ENCODE data around the gene MLXIP. TPM values are rescaled to one million over a fixed set of nuclear protein-coding genes. Genes with fewer than 3 reads are reported as not detected.

MLXIP gene
- total RNA-seq, 4 donors from 2014 or later, result 9.6 to 20.0 (median 11.4) TPM

DNA sequence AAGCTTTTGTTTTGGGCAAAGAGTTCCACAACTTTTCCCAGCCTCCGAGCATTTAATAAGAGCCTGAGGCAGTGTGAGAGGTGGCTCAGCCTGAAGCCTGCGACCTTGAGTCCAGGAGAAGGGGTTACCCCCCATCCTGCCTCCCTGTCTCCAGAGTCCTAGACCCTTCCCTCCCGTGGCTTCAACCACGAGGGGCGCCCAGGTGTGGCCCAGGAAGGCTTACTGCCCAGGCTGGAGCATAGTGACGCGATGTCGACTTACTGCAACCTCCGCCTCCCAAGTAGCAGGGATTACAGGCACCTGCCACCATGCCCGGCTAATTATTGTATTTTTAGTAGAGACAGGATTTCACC is 105.0 kb downstream of the MLXIP start:
- WGBS, 2 donors, result 71 to 77% methylated on average over 5 to 10 of the region's 10 CpGs
- H3K27me3 ChIP-seq, result peaks cover 0 to 19% (median 0%) of the 10 kb centered on the region in 4 donors
- no peak for DNase-seq
- H3K4me1 ChIP-seq, result peaks cover 0 to 12% (median 0%) of the 10 kb centered on the region in 3 donors
- TF ChIP-seq POLR2A (IDR thresholded peaks at IDR 0.05), result no peak
- TF ChIP-seq, protein P1, sequence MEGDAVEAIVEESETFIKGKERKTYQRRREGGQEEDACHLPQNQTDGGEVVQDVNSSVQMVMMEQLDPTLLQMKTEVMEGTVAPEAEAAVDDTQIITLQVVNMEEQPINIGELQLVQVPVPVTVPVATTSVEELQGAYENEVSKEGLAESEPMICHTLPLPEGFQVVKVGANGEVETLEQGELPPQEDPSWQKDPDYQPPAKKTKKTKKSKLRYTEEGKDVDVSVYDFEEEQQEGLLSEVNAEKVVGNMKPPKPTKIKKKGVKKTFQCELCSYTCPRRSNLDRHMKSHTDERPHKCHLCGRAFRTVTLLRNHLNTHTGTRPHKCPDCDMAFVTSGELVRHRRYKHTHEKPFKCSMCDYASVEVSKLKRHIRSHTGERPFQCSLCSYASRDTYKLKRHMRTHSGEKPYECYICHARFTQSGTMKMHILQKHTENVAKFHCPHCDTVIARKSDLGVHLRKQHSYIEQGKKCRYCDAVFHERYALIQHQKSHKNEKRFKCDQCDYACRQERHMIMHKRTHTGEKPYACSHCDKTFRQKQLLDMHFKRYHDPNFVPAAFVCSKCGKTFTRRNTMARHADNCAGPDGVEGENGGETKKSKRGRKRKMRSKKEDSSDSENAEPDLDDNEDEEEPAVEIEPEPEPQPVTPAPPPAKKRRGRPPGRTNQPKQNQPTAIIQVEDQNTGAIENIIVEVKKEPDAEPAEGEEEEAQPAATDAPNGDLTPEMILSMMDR (IDR thresholded peaks at IDR 0.05), result no peak
- no peaks in the 10 kb centered on the region for H3K9me3 ChIP-seq
- H3K4me3 ChIP-seq, result peak overlapping the region; percentile 38 to 71 (median 54)
- intact Hi-C loops (cut with DNase I), result loop anchor here (10.0 kb wide), 1 partner anchor 139 kb away; no protein-coding TSS in a partner anchor
- H3K27ac ChIP-seq, result no peak overlapping the region
- no peaks in the 10 kb centered on the region for H3K36me3 ChIP-seq

DNA sequence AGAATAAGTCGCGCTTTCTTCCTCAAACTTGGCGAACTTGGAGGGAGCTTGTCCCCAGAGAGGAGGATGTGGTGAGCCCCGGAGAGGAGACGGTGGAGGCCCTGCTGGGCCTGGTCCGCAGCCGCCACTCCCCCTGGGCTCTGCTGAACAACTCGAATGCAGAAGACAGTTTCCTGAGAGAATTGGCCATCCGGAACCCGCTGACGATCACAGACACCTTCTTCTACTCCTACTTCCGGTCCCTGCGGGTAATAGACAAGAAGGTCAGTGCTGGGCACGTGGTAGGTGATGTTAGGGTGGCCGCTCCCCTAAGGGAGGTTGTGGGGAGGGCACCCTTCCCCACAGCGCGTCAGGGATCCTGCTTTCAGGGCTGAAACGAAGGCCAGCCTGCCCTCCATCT is 106.0 kb downstream of the MLXIP start:
- 81 to 83% methylated on average over 7 to 9 of the region's 18 CpGs for WGBS, 2 donors
- intact Hi-C loops (cut with DNase I), result loop anchor here (10.0 kb wide), 1 partner anchor 140 kb away; no protein-coding TSS in a partner anchor
- Histone ChIP-seq H3K9me3 (no peaks in the 10 kb centered on the region), H3K36me3 (no peaks in the 10 kb centered on the region), H3K4me1 (peaks cover 0 to 12% (median 0%) of the 10 kb centered on the region in 3 donors), H3K27ac (no peak overlapping the region), H3K4me3 (no peak overlapping the region), H3K27me3 (peaks cover 0 to 23% (median 0%) of the 10 kb centered on the region in 4 donors)
- TF ChIP-seq, protein P1 (IDR thresholded peaks at IDR 0.05), result no peak
- TF ChIP-seq POLR2A (IDR thresholded peaks at IDR 0.05), result no peak
- DNase-seq, result no peak

DNA sequence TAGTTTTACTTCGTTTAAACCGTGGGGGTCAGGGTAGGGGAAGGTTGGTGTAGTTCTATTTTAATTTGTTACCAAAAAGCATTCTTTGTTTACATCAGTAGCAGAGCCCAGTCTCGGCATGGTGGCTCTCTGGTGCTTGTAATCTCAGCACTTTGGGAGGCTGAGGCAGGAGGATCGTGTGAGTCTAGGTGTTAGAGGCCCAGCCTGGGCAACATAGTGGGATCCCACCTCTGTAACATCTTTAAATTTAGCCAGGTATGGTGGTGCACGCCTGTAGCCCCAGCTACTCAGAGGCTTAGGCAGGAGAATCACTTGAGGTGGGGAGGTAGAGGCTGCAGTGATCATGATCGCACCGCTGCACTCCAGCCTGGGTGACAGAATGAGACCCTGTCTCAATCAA is 106.5 kb downstream of the MLXIP start:
- Histone ChIP-seq H3K36me3 (no peaks in the 10 kb centered on the region), H3K27me3 (peaks cover 0 to 27% (median 0%) of the 10 kb centered on the region in 4 donors), H3K27ac (no peak overlapping the region), H3K4me3 (no peak overlapping the region), H3K4me1 (peaks cover 0 to 12% (median 0%) of the 10 kb centered on the region in 3 donors), H3K9me3 (no peaks in the 10 kb centered on the region)
- DNase-seq, result no peak
- 87 to 93% methylated on average over 3 to 7 of the region's 7 CpGs for WGBS, 2 donors
- intact Hi-C loops (cut with DNase I), result loop anchor here (10.0 kb wide), 1 partner anchor 140 kb away; no protein-coding TSS in a partner anchor
- no peak for TF ChIP-seq POLR2A (IDR thresholded peaks at IDR 0.05)
- TF ChIP-seq, protein P1 (IDR thresholded peaks at IDR 0.05), result no peak

DNA sequence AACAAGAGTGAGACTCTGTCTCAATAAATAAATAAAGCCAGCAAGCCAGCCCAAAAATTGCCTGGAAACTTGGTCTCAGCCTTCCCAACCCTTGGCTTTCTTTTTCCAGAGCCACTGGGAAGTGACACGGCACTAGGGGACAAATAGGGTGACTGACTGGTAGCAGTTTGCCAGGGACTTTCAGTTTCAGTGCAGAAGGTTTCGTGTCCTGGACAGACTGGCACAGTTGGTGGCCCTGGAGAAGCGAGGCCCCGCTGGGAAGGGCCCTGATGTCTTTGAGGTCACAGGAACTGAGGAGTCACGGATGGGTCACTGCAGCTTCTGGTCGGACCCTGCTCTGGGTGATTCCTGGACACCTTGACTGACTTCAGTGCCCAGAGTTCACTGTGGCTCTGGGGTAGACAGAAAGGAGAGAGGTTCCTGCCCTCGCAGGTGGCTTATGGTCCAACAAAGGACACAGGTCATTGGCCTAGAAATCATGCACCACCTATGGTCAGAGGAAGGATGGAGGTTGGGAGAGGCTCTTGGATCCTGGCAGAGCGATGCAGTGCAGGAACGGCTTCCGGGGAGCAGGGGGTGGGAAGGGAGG is 107.0 kb downstream of the MLXIP start:
- H3K4me1 ChIP-seq, result peaks cover 0 to 12% (median 0%) of the 10 kb centered on the region in 3 donors
- H3K9me3 ChIP-seq, result no peaks in the 10 kb centered on the region
- no peaks in the 10 kb centered on the region for H3K36me3 ChIP-seq
- H3K4me3 ChIP-seq, result no peak overlapping the region
- H3K27me3 ChIP-seq, result peaks cover 0 to 27% (median 0%) of the 10 kb centered on the region in 4 donors
- H3K27ac ChIP-seq, result no peak overlapping the region
- intact Hi-C loops (cut with DNase I), result loop anchor here (10.0 kb wide), 1 partner anchor 141 kb away; no protein-coding TSS in a partner anchor
- DNase-seq, result no peak
- 80 to 86% methylated on average over 4 to 9 of the region's 10 CpGs for WGBS, 2 donors
- TF ChIP-seq, protein P1 (IDR thresholded peaks at IDR 0.05), result no peak
- TF ChIP-seq POLR2A (IDR thresholded peaks at IDR 0.05), result no peak

DNA sequence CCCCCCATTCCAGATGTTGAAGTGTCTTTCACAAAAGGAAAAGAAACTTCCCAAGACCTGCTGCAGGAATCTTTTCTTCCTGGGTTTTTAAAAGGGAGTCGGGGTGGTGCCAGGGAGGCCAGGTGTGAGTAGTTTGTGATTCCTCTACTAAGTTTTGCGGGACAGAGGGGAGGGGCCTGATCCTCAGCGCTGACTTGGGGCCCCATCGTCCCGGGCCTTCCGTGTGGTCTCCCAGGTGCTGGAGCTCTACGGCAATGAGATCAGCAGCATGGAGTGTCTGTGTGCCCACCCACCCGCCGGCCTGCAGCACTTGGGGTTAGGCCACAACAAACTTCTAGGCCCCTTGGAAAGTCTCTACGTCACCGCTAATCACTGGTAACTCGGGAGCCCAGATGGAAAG is 108.9 kb downstream of the MLXIP start:
- TF ChIP-seq, protein P1 (IDR thresholded peaks at IDR 0.05), result no peak
- no peak for TF ChIP-seq POLR2A (IDR thresholded peaks at IDR 0.05)
- H3K36me3 ChIP-seq, result no peaks in the 10 kb centered on the region
- intact Hi-C loops (cut with DNase I), result loop anchor here (10.0 kb wide), 1 partner anchor 143 kb away; no protein-coding TSS in a partner anchor
- no peaks in the 10 kb centered on the region for H3K9me3 ChIP-seq
- H3K4me3 ChIP-seq, result no peak overlapping the region
- no peak for DNase-seq
- 40 to 83% methylated on average over 2 to 7 of the region's 12 CpGs for WGBS, 2 donors
- H3K4me1 ChIP-seq, result peaks cover 0 to 12% (median 0%) of the 10 kb centered on the region in 3 donors
- no peak overlapping the region for H3K27ac ChIP-seq
- H3K27me3 ChIP-seq, result peaks cover 0 to 22% (median 0%) of the 10 kb centered on the region in 4 donors
